Natural killer cell (primary cell): Measurements from ENCODE around the gene ZNF217. TPM values are rescaled to one million over a fixed set of nuclear protein-coding genes. Genes with fewer than 3 reads are reported as not detected.
"Not testable (repeated sequence)": the region's sequence is repeated elsewhere in the genome, so short reads cannot be mapped to it uniquely, and the experiment has no call there.

Experiments
- ATAC-seq, 3 donors: fragments of 150-1000 bp in 2 of 3; fragments of 200-7000 bp in 1 of 3; cut with Tn5 transposase; 1 replicate in 1 of 3; 2 replicates in 2 of 3; pipeline ENCODE4 v1.10.0; 2021; ENCODE audit warnings: mild to moderate bottlenecking in 2 of 3, moderate library complexity in 2 of 3
- DNase-seq, 2 donors: peaks; one replicate each; pipeline versions ENCODE4 v3.0.0 to v3.0.0-alpha.2; 2013 to 2021; ENCODE audit warnings: mixed read lengths in 1 of 2
- H3K27ac ChIP-seq: one replicate; pipeline ENCODE4 v1.5.1; 2013; ENCODE audit warnings: mild to moderate bottlenecking, low read length
- H3K27me3 ChIP-seq: one replicate; pipeline ENCODE4 v1.6.1; 2013; ENCODE audit warnings: low read length; ENCODE audit not compliant: control insufficient read depth, insufficient read depth
- H3K36me3 ChIP-seq: one replicate; pipeline ENCODE4 v1.6.1; 2013; ENCODE audit warnings: low read length; ENCODE audit not compliant: control insufficient read depth, insufficient read depth
- H3K4me1 ChIP-seq: one replicate; pipeline ENCODE4 v1.6.1; 2013; ENCODE audit warnings: low read length; ENCODE audit not compliant: control insufficient read depth, insufficient read depth
- H3K4me3 ChIP-seq: one replicate; pipeline ENCODE4 v1.5.1; 2013; ENCODE audit warnings: low read length
- H3K9me3 ChIP-seq: one replicate; pipeline ENCODE4 v1.6.1; 2013; ENCODE audit warnings: low read length; ENCODE audit not compliant: control insufficient read depth, insufficient read depth
- H3K27ac Mint-ChIP-seq, 2 donors: one replicate each; pipeline ENCODE4 v1.8.0; 2022; ENCODE audit warnings: mild to moderate bottlenecking in 2 of 2, mixed read lengths in 2 of 2, moderate library complexity in 1 of 2
- H3K27me3 Mint-ChIP-seq, 2 donors: one replicate each; pipeline ENCODE4 v1.8.0; 2022; ENCODE audit warnings: low read depth in 2 of 2, mixed read lengths in 2 of 2
- H3K36me3 Mint-ChIP-seq: one replicate; pipeline ENCODE4 v1.8.0; 2022; ENCODE audit warnings: mixed read lengths
- H3K4me1 Mint-ChIP-seq, 2 donors: one replicate each; pipeline ENCODE4 v1.8.0; 2022; ENCODE audit warnings: mixed read lengths in 2 of 2
- H3K4me3 Mint-ChIP-seq: one replicate; pipeline ENCODE4 v1.8.0; 2022; ENCODE audit warnings: mild to moderate bottlenecking, moderate library complexity, mixed read lengths
- H3K9me3 Mint-ChIP-seq, 2 donors: one replicate each; pipeline ENCODE4 v1.8.0; 2022; ENCODE audit warnings: mixed read lengths in 2 of 2
- CTCF ChIP-seq: fragments of 200-600 bp; IDR thresholded peaks from one replicate; pipeline ENCODE4 v1.8.0; 2022; ENCODE audit warnings: antibody characterized with exemption
- WGBS: methylation state at CpG from one replicate; pipeline ENCODE4 v1.1.7; 2013; ENCODE audit warnings: missing lambda C conversion rate; ENCODE audit not compliant: insufficient coverage; 5-methylcytosine and 5-hydroxymethylcytosine counted together
- intact Hi-C: fragments of 100-400 bp; cut with micrococcal nuclease; formaldehyde crosslinking; loops from one replicate; pipeline ENCODE4 v1.14.2; 2022
- total RNA-seq, 4 donors: library from RNA; stranded (reverse); fragments of 120-200 nt in 1 of 4; gene quantifications; one replicate each; pipeline versions ENCODE4 v1.2.3 to v1.2.4, GENCODE V29; 2013 to 2022

The ZNF217 gene
- total RNA-seq, 3 donors from 2014 or later (not counting 1 experiment from before 2014, with no cell fraction given): 56.1 to 69.1 (median 59.0) TPM

- H3K4me3 Mint-ChIP-seq: no peak overlapping the region
- no peaks in the 10 kb centered on the region for H3K9me3 Mint-ChIP-seq
- DNase-seq (no peak), ATAC-seq (no peak)
- no peaks in the 10 kb centered on the region for H3K36me3 ChIP-seq
- H3K4me1 Mint-ChIP-seq: no peaks in the 10 kb centered on the region
- no peak overlapping the region for H3K27ac ChIP-seq
- TF ChIP-seq CTCF: no peak
- no peaks in the 10 kb centered on the region for H3K4me1 ChIP-seq
- intact Hi-C loops: no loop called here
- H3K27ac Mint-ChIP-seq: no peak overlapping the region
- 68% methylated on average over 5 of the region's 5 CpGs for WGBS
- no peaks in the 10 kb centered on the region for H3K36me3 Mint-ChIP-seq
- no peak overlapping the region for H3K4me3 ChIP-seq
- peaks cover 3 to 7% of the 10 kb centered on the region in 2 donors for H3K27me3 Mint-ChIP-seq
- H3K27me3 ChIP-seq: no peaks in the 10 kb centered on the region
- no peaks in the 10 kb centered on the region for H3K9me3 ChIP-seq
These were observed 70.9 kb downstream of the ZNF217 start for GRCh38 chr20:53522696-53523095.

DNA sequence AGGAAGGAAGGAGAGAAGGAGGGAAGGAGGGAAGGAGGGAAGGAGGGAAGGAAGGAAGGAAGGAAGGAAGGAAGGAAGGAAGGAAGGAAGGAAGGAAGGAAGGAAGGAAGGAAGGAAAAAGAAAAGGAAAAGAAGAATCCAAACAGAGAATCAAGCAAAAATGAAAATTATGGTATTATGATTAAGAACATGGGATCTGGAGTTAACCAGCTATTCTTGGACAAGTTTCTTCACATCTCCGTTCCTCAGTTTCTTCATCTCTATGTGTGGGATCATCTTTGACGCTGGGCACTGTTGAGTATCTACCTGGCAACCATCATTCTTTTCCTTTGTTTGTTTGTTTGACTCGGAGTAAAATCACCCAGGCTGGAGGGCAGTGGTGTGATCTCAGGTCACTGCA lies 71.6 kb downstream of the ZNF217 start:
- no peak overlapping the region for H3K27ac Mint-ChIP-seq
- ATAC-seq: no peak
- no peaks in the 10 kb centered on the region for H3K9me3 ChIP-seq
- intact Hi-C loops: no loop called here
- no peak overlapping the region for H3K4me3 Mint-ChIP-seq
- no peak for DNase-seq
- WGBS: 94% methylated on average over 3 of the region's 3 CpGs
- no peaks in the 10 kb centered on the region for H3K36me3 Mint-ChIP-seq
- H3K4me1 ChIP-seq: no peaks in the 10 kb centered on the region
- no peak overlapping the region for H3K4me3 ChIP-seq
- no peak for TF ChIP-seq CTCF
- no peaks in the 10 kb centered on the region for H3K4me1 Mint-ChIP-seq
- H3K27ac ChIP-seq: no peak overlapping the region
- H3K9me3 Mint-ChIP-seq: no peaks in the 10 kb centered on the region
- H3K36me3 ChIP-seq: no peaks in the 10 kb centered on the region
- H3K27me3 ChIP-seq: no peaks in the 10 kb centered on the region
- H3K27me3 Mint-ChIP-seq: peaks cover 3 to 7% of the 10 kb centered on the region in 2 donors

- 92% methylated on average over 5 of the region's 5 CpGs for WGBS
- H3K4me3 Mint-ChIP-seq, H3K27me3 Mint-ChIP-seq, H3K4me1 Mint-ChIP-seq, ATAC-seq, H3K27me3 ChIP-seq, intact Hi-C loops, H3K9me3 ChIP-seq, H3K27ac Mint-ChIP-seq, H3K4me1 ChIP-seq, H3K27ac ChIP-seq, H3K36me3 Mint-ChIP-seq, H3K36me3 ChIP-seq, H3K4me3 ChIP-seq, H3K9me3 Mint-ChIP-seq, DNase-seq: not testable (repeated sequence)
These were observed 72.2 kb downstream of the ZNF217 start for GRCh38 chr20:53521421-53521820.

DNA sequence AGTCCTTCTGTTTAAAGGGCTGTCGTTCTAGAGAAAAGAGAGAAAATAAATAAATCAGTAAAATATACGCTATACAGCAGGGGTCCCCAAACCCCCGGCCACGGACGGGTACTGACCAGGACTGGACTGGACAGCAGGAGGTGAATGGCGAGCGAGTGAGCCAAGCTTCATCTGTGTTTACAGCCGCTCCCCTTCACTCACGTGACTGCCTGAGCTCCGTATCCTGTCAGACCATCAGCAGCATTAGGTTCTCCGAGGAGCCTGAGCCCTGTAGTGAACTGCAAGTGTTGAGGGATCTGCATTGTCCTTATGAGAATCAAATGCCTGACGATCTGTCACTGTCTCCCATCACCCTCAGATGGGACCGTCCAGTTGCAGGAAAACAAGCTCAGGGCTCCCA lies 76.5 kb downstream of the ZNF217 start:
- Histone ChIP-seq H3K4me3 (no peak overlapping the region), H3K4me1 (no peaks in the 10 kb centered on the region), H3K27ac (no peak overlapping the region), H3K36me3 (no peaks in the 10 kb centered on the region), H3K27me3 (no peaks in the 10 kb centered on the region), H3K9me3 (no peaks in the 10 kb centered on the region)
- WGBS: 91% methylated on average over 12 of the region's 13 CpGs
- intact Hi-C loops: no loop called here
- Mint-ChIP-seq H3K27me3 (peaks cover 0 to 7% of the 10 kb centered on the region in 2 donors), H3K4me1 (no peaks in the 10 kb centered on the region), H3K4me3 (no peak overlapping the region), H3K9me3 (no peaks in the 10 kb centered on the region), H3K36me3 (no peaks in the 10 kb centered on the region), H3K27ac (no peak overlapping the region)
- DNase-seq (no peak), ATAC-seq (no peak)
- TF ChIP-seq CTCF: no peak
